SK-N-SH treated with all-trans-retinoic acid at 6 μM for 48 hours (cell line): ENCODE results near the gene FXYD2.

Experiments
- ATAC-seq: fragments of 200-7000 bp; cut with Tn5 transposase; 3 replicates; pipeline ENCODE4 v1.9.1; 2020; ENCODE audit warnings: mild to moderate bottlenecking, moderate library complexity
- ARNTL ChIP-seq: fragments of 450-650 bp; formaldehyde crosslinking; IDR thresholded peaks from 2 replicates; pipeline ENCODE4 v1.5.0; 2020; ENCODE audit warnings: low read depth, mild to moderate bottlenecking, moderate library complexity, borderline replicate concordance
- BACH2 ChIP-seq: fragments of 250-450 bp; sonication (Bioruptor Pico); IDR thresholded peaks from 2 replicates; pipeline ENCODE4 v1.9.0; 2021; ENCODE audit warnings: mild to moderate bottlenecking, borderline replicate concordance
- CREB5 ChIP-seq: fragments of 250-450 bp; sonication (Bioruptor Pico); IDR thresholded peaks from 2 replicates; pipeline ENCODE4 v1.5.1; 2020; ENCODE audit warnings: low read depth, mild to moderate bottlenecking, moderate library complexity
- CSDC2 ChIP-seq: fragments of 250-450 bp; sonication (Bioruptor Pico); IDR thresholded peaks from 2 replicates; pipeline ENCODE4 v1.5.0; 2020; ENCODE audit warnings: mild to moderate bottlenecking, moderate library complexity
- CSRNP3 ChIP-seq: fragments of 250-450 bp; sonication (Bioruptor Pico); IDR thresholded peaks from 2 replicates; pipeline ENCODE4 v1.5.1; 2021; ENCODE audit warnings: mild to moderate bottlenecking, moderate library complexity
- ESRRG ChIP-seq: fragments of 250-450 bp; sonication (Bioruptor Pico); IDR thresholded peaks from 2 replicates; pipeline ENCODE4 v1.6.1; 2021; ENCODE audit warnings: mild to moderate bottlenecking
- GLIS3 ChIP-seq: fragments of 250-450 bp; sonication (Bioruptor Pico); IDR thresholded peaks from 2 replicates; pipeline ENCODE4 v1.5.0; 2020; ENCODE audit warnings: mild to moderate bottlenecking, moderate library complexity
- ISL1 ChIP-seq: fragments of 250-450 bp; sonication (Bioruptor Pico); IDR thresholded peaks from 2 replicates; pipeline ENCODE4 v2.1.2; 2022; ENCODE audit warnings: mild to moderate bottlenecking, moderate library complexity
- OSR1 ChIP-seq: fragments of 250-450 bp; sonication (Bioruptor Pico); IDR thresholded peaks from 2 replicates; pipeline ENCODE4 v1.8.0; 2022; ENCODE audit warnings: moderate library complexity, mild to moderate bottlenecking, inconsistent platforms
- PATZ1 ChIP-seq: fragments of 250-450 bp; sonication (Bioruptor Pico); IDR thresholded peaks from 2 replicates; pipeline ENCODE4 v1.8.0; 2020; ENCODE audit warnings: mild to moderate bottlenecking, moderate library complexity, borderline replicate concordance
- POU6F1 ChIP-seq: fragments of 250-450 bp; sonication (Bioruptor Pico); IDR thresholded peaks from 2 replicates; pipeline ENCODE4 v1.8.0; 2021; ENCODE audit warnings: low read depth, mild to moderate bottlenecking, moderate library complexity, borderline replicate concordance
- PPARA ChIP-seq: fragments of 250-450 bp; sonication (Bioruptor Pico); IDR thresholded peaks from 2 replicates; pipeline ENCODE4 v1.5.0; 2020; ENCODE audit warnings: mild to moderate bottlenecking, borderline replicate concordance
- RARB ChIP-seq: fragments of 250-450 bp; sonication (Bioruptor Pico); IDR thresholded peaks from 2 replicates; pipeline ENCODE4 v1.8.0; 2021; ENCODE audit warnings: mild to moderate bottlenecking, moderate library complexity
- SNAI2 ChIP-seq: fragments of 250-450 bp; sonication (Bioruptor Pico); IDR thresholded peaks from 2 replicates; pipeline ENCODE4 v1.5.0; 2020; ENCODE audit warnings: mild to moderate bottlenecking, moderate library complexity
- TCF4 ChIP-seq: fragments of 250-450 bp; sonication (Bioruptor Pico); IDR thresholded peaks from 2 replicates; pipeline ENCODE4 v1.8.0; 2021; ENCODE audit warnings: mild to moderate bottlenecking, moderate library complexity, borderline replicate concordance
- TOX ChIP-seq: fragments of 250-450 bp; sonication (Bioruptor Pico); IDR thresholded peaks from 2 replicates; pipeline ENCODE4 v1.8.0; 2021; ENCODE audit warnings: mild to moderate bottlenecking, moderate library complexity, borderline replicate concordance
- ZC3H10 ChIP-seq: fragments of 250-450 bp; sonication (Bioruptor Pico); IDR thresholded peaks from 2 replicates; pipeline ENCODE4 v1.5.1; 2021; ENCODE audit warnings: mild to moderate bottlenecking, moderate library complexity
- ZFP3 ChIP-seq: fragments of 250-450 bp; sonication (Bioruptor Pico); IDR thresholded peaks from 2 replicates; pipeline ENCODE4 v1.5.0; 2020; ENCODE audit warnings: mild to moderate bottlenecking, moderate library complexity
- ZFP30 ChIP-seq: fragments of 450-650 bp; formaldehyde crosslinking; IDR thresholded peaks from 2 replicates; pipeline ENCODE4 v1.5.0; 2022; ENCODE audit warnings: mild to moderate bottlenecking, moderate library complexity
- ZNF70 ChIP-seq: fragments of 450-650 bp; formaldehyde crosslinking; IDR thresholded peaks from 2 replicates; pipeline ENCODE4 v1.5.0; 2020; ENCODE audit warnings: mild to moderate bottlenecking, moderate library complexity
- ZNF8 ChIP-seq: fragments of 450-650 bp; formaldehyde crosslinking; IDR thresholded peaks from 2 replicates; pipeline ENCODE4 v1.5.0; 2020; ENCODE audit warnings: mild to moderate bottlenecking, moderate library complexity
- TF ChIP-seq, protein P1 (sequence below): fragments of 250-450 bp; sonication (Bioruptor Pico); IDR thresholded peaks from 2 replicates; pipeline ENCODE4 v1.5.0; 2020; ENCODE audit warnings: mild to moderate bottlenecking, moderate library complexity

FXYD2 gene

DNA sequence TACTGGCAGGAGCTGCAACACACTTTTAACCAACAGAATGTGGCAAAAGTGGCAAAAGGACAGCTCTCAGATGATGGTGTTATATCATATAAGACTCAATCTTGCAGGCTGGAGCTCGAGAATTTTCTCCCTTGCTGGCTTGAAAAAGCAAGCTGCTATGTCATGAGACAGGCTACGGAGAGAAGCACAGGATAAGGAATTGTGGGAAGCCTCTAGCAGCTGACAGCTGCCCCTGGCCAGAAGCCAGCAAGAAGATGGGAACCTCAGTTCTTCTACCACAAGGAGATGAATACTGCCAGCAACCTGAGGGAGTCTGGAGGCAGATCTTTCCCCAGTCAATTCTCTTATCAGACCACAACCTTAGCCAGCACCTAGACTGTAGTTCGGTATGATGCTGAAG lies 27.3 kb upstream of the FXYD2 start:
- no peak for ATAC-seq
- TF ChIP-seq CREB5 (CRISPR knock-in tag) (no peak), ISL1 (CRISPR knock-in tag) (no peak), RARB (CRISPR knock-in tag) (no peak), ZFP30 (CRISPR knock-in tag) (no peak), SNAI2 (no peak), PATZ1 (CRISPR knock-in tag) (no peak), BACH2 (CRISPR knock-in tag) (no peak), CSRNP3 (CRISPR knock-in tag) (no peak), PPARA (CRISPR knock-in tag) (no peak), TOX (CRISPR knock-in tag) (no peak), GLIS3 (CRISPR knock-in tag) (no peak)
- TF ChIP-seq, protein P1, sequence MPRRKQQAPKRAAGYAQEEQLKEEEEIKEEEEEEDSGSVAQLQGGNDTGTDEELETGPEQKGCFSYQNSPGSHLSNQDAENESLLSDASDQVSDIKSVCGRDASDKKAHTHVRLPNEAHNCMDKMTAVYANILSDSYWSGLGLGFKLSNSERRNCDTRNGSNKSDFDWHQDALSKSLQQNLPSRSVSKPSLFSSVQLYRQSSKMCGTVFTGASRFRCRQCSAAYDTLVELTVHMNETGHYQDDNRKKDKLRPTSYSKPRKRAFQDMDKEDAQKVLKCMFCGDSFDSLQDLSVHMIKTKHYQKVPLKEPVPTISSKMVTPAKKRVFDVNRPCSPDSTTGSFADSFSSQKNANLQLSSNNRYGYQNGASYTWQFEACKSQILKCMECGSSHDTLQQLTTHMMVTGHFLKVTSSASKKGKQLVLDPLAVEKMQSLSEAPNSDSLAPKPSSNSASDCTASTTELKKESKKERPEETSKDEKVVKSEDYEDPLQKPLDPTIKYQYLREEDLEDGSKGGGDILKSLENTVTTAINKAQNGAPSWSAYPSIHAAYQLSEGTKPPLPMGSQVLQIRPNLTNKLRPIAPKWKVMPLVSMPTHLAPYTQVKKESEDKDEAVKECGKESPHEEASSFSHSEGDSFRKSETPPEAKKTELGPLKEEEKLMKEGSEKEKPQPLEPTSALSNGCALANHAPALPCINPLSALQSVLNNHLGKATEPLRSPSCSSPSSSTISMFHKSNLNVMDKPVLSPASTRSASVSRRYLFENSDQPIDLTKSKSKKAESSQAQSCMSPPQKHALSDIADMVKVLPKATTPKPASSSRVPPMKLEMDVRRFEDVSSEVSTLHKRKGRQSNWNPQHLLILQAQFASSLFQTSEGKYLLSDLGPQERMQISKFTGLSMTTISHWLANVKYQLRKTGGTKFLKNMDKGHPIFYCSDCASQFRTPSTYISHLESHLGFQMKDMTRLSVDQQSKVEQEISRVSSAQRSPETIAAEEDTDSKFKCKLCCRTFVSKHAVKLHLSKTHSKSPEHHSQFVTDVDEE (CRISPR knock-in tag), result no peak

GRCh38 chr11:117851106-117851505 lies 26.6 kb upstream of the FXYD2 start:
- no peak for ATAC-seq
- TF ChIP-seq SNAI2, result no peak
- no peak for TF ChIP-seq TOX (CRISPR knock-in tag)
- TF ChIP-seq CSRNP3 (CRISPR knock-in tag), result no peak
- no peak for TF ChIP-seq BACH2 (CRISPR knock-in tag)
- no peak for TF ChIP-seq CREB5 (CRISPR knock-in tag)
- no peak for TF ChIP-seq POU6F1 (CRISPR knock-in tag)
- no peak for TF ChIP-seq GLIS3 (CRISPR knock-in tag)
- TF ChIP-seq ZNF8 (CRISPR knock-in tag), result no peak
- no peak for TF ChIP-seq ESRRG (CRISPR knock-in tag)
- no peak for TF ChIP-seq CSDC2
- no peak for TF ChIP-seq ARNTL (CRISPR knock-in tag)
- TF ChIP-seq TCF4 (CRISPR knock-in tag), result no peak
- TF ChIP-seq OSR1, result no peak
- TF ChIP-seq ZC3H10, result no peak
- TF ChIP-seq ISL1 (CRISPR knock-in tag), result no peak
- no peak for TF ChIP-seq ZFP30 (CRISPR knock-in tag)
- TF ChIP-seq ZNF70, result no peak
- no peak for TF ChIP-seq ZFP3 (CRISPR knock-in tag)
